HG03354 (cell line): ENCODE data around the gene SLC6A6.

Source experiments
- ATAC-seq: cut with Tn5 transposase; IDR thresholded peaks from one replicate; pipeline ENCODE4 v1.9.1; 2021; ENCODE audit warnings: mild to moderate bottlenecking; ENCODE audit not compliant: unreplicated experiment, poor library complexity, severe bottlenecking

The SLC6A6 gene

GRCh38 chr3:14476583-14477265 is 74.3 kb downstream of the SLC6A6 start:
- no peak for ATAC-seq

GRCh38 chr3:14477311-14477935 is 75.0 kb downstream of the SLC6A6 start:
- ATAC-seq = no peak

GRCh38 chr3:14478956-14479550 is 76.6 kb downstream of the SLC6A6 start:
- ATAC-seq = no peak

- ATAC-seq = no peak
Observed at GRCh38 chr3:14479591-14479990, 77.2 kb downstream of the SLC6A6 start.

GRCh38 chr3:14480207-14481017 is 78.0 kb downstream of the SLC6A6 start:
- no peak for ATAC-seq

GRCh38 chr3:14481018-14481645 is 78.7 kb downstream of the SLC6A6 start:
- ATAC-seq = no peak

- ATAC-seq = no peak
Observed at GRCh38 chr3:14481646-14482036, 79.2 kb downstream of the SLC6A6 start.

GRCh38 chr3:14482271-14482721 is 79.9 kb downstream of the SLC6A6 start:
- no peak for ATAC-seq

GRCh38 chr3:14483286-14483685 is 80.9 kb downstream of the SLC6A6 start:
- ATAC-seq = no peak

- ATAC-seq = no peak
Observed at GRCh38 chr3:14484741-14485140, 82.3 kb downstream of the SLC6A6 start.

- no peak for ATAC-seq
Observed at GRCh38 chr3:14485981-14486380, 83.6 kb downstream of the SLC6A6 start.

- ATAC-seq = no peak
Observed at GRCh38 chr3:14486460-14486859, 84.1 kb downstream of the SLC6A6 start.

GRCh38 chr3:14487086-14487485 is 84.7 kb downstream of the SLC6A6 start:
- ATAC-seq = no peak

- no peak for ATAC-seq
Observed at GRCh38 chr3:14487821-14488220, 85.4 kb downstream of the SLC6A6 start.

- no peak for ATAC-seq
Observed at GRCh38 chr3:14488286-14489041, 86.1 kb downstream of the SLC6A6 start.

- no peak for ATAC-seq
Observed at GRCh38 chr3:14489641-14490040, 87.2 kb downstream of the SLC6A6 start.

GRCh38 chr3:14490255-14490654 is 87.8 kb downstream of the SLC6A6 start:
- no peak for ATAC-seq

- ATAC-seq = no peak
Observed at GRCh38 chr3:14490831-14491230, 88.4 kb downstream of the SLC6A6 start.
